K562 (cell line): Measurements from ENCODE around the gene PPHLN1.

Source experiments
- BHLHE40 ChIP-seq: IDR thresholded peaks from 2 replicates; pipeline ENCODE4 v1.6.1; 2011; ENCODE audit warnings: low read length, improper control_type of control experiment
- CHD2 ChIP-seq: IDR thresholded peaks from 2 replicates; pipeline ENCODE4 v1.6.1; 2011; ENCODE audit warnings: low read depth, low read length
- NFE2 ChIP-seq: IDR thresholded peaks from 2 replicates; pipeline ENCODE4 v1.6.1; 2014; ENCODE audit warnings: antibody characterized with exemption, low read depth
- SIN3A ChIP-seq, 2 experiments: fragments of 150-350 bp in 1 of 2; IDR thresholded peaks; 2 replicates each; pipeline ENCODE4 v1.6.1; 2011 to 2016; ENCODE audit warnings: borderline replicate concordance in 2 of 2, low read depth in 2 of 2, low read length in 2 of 2, mild to moderate bottlenecking in 2 of 2, moderate library complexity in 2 of 2; ENCODE audit not compliant: control insufficient read depth in 1 of 2
- SMC3 ChIP-seq: conservative IDR thresholded peaks from 2 replicates; pipeline ENCODE4 v1.6.1; 2011; ENCODE audit warnings: low read depth, low read length, improper control_type of control experiment; ENCODE audit not compliant: insufficient read depth
- ZNF239 ChIP-seq: fragments of 250-450 bp; sonication (Bioruptor Pico); IDR thresholded peaks from 2 replicates; pipeline ENCODE4 v1.4.0; 2020; ENCODE audit warnings: mild to moderate bottlenecking
- ZNF668 ChIP-seq: fragments of 250-450 bp; sonication (Bioruptor Pico); IDR thresholded peaks from 2 replicates; pipeline ENCODE4 v1.8.0; 2022; ENCODE audit warnings: mild to moderate bottlenecking, inconsistent platforms
- ZNF766 ChIP-seq: fragments of 200-800 bp; sonication (Bioruptor generic); conservative IDR thresholded peaks from 2 replicates; pipeline ENCODE4 v1.6.1; 2016; ENCODE audit warnings: missing genetic modification characterization, missing compliant biosample characterization
- ZNF79 ChIP-seq: fragments of 250-450 bp; sonication (Bioruptor Pico); IDR thresholded peaks from 2 replicates; pipeline ENCODE4 v1.4.0; 2020; ENCODE audit warnings: low read depth, mild to moderate bottlenecking, moderate library complexity
- TF ChIP-seq, protein P1 (sequence below), 2 experiments: fragments of 450-650 bp in 1 of 2; sonication (generic) in 1 of 2; formaldehyde crosslinking in 1 of 2; IDR thresholded peaks; 2 replicates each; pipeline versions ENCODE4 v1.7.1 to v1.9.0; 2016 to 2022; ENCODE audit warnings: inconsistent platforms in 1 of 2, mild to moderate bottlenecking in 1 of 2, missing genetic modification reagents in 1 of 2
- TF ChIP-seq, protein P2 (sequence below), 3 experiments: IDR thresholded peaks in 2 of 3; conservative IDR thresholded peaks in 1 of 3; 2 replicates each; pipeline ENCODE4 v1.5.1; 2011 to 2012; ENCODE audit warnings: low read length in 3 of 3, mild to moderate bottlenecking in 3 of 3, control low read depth in 2 of 3, improper control_type of control experiment in 1 of 3, inconsistent platforms in 1 of 3, low read depth in 1 of 3, mixed read lengths in 1 of 3, moderate library complexity in 1 of 3; ENCODE audit not compliant: insufficient read depth in 2 of 3
- TF ChIP-seq, protein P3 (sequence below): fragments of 450-650 bp; IDR thresholded peaks from 2 replicates; pipeline ENCODE4 v1.7.0; 2016; ENCODE audit warnings: borderline replicate concordance

DNA sequence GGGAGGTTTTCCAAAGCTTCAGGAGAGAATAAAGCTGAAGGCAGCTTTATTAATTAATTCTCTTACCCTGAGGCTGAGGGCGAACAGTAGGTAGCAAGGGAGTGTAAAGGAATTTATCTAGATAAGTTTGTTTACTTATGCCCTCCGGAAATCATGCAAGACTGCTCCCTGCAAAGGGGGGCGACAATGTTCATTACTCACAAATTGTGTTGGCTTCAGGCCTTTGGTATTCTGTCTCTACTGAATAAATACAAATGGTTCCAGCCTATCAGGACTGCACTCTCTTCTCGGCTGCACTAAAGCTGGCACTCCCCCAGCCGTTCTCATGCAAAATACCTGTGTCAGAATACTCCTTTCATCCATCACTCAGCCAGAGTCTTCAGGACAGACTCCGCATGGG lies 120.8 kb downstream of the PPHLN1 start:
- TF ChIP-seq ZNF79 (CRISPR knock-in tag) (no peak), SMC3 (no peak), NFE2 (no peak), ZNF766 (no peak), ZNF239 (no peak), BHLHE40 (no peak), CHD2 (no peak), SIN3A (IDR thresholded peaks at IDR 0.05; ENCODE audit: borderline replicate concordance in 2 of 2, control insufficient read depth in 1 of 2, low read depth in 2 of 2, low read length in 2 of 2) (no peak), ZNF668 (no peak)
- TF ChIP-seq, protein P1, sequence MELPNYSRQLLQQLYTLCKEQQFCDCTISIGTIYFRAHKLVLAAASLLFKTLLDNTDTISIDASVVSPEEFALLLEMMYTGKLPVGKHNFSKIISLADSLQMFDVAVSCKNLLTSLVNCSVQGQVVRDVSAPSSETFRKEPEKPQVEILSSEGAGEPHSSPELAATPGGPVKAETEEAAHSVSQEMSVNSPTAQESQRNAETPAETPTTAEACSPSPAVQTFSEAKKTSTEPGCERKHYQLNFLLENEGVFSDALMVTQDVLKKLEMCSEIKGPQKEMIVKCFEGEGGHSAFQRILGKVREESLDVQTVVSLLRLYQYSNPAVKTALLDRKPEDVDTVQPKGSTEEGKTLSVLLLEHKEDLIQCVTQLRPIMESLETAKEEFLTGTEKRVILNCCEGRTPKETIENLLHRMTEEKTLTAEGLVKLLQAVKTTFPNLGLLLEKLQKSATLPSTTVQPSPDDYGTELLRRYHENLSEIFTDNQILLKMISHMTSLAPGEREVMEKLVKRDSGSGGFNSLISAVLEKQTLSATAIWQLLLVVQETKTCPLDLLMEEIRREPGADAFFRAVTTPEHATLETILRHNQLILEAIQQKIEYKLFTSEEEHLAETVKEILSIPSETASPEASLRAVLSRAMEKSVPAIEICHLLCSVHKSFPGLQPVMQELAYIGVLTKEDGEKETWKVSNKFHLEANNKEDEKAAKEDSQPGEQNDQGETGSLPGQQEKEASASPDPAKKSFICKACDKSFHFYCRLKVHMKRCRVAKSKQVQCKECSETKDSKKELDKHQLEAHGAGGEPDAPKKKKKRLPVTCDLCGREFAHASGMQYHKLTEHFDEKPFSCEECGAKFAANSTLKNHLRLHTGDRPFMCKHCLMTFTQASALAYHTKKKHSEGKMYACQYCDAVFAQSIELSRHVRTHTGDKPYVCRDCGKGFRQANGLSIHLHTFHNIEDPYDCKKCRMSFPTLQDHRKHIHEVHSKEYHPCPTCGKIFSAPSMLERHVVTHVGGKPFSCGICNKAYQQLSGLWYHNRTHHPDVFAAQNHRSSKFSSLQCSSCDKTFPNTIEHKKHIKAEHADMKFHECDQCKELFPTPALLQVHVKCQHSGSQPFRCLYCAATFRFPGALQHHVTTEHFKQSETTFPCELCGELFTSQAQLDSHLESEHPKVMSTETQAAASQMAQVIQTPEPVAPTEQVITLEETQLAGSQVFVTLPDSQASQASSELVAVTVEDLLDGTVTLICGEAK (IDR thresholded peaks at IDR 0.05), result no peak
- TF ChIP-seq, protein P1 (CRISPR knock-in tag; IDR thresholded peaks at IDR 0.05), result no peak
- TF ChIP-seq, protein P2, sequence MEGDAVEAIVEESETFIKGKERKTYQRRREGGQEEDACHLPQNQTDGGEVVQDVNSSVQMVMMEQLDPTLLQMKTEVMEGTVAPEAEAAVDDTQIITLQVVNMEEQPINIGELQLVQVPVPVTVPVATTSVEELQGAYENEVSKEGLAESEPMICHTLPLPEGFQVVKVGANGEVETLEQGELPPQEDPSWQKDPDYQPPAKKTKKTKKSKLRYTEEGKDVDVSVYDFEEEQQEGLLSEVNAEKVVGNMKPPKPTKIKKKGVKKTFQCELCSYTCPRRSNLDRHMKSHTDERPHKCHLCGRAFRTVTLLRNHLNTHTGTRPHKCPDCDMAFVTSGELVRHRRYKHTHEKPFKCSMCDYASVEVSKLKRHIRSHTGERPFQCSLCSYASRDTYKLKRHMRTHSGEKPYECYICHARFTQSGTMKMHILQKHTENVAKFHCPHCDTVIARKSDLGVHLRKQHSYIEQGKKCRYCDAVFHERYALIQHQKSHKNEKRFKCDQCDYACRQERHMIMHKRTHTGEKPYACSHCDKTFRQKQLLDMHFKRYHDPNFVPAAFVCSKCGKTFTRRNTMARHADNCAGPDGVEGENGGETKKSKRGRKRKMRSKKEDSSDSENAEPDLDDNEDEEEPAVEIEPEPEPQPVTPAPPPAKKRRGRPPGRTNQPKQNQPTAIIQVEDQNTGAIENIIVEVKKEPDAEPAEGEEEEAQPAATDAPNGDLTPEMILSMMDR (IDR thresholded peaks at IDR 0.05 in 2 of 3, conservative IDR thresholded peaks at IDR 0.05 in 1 of 3; ENCODE audit: insufficient read depth in 2 of 3, low read depth in 1 of 3, low read length in 3 of 3), result no peak
- TF ChIP-seq, protein P3, sequence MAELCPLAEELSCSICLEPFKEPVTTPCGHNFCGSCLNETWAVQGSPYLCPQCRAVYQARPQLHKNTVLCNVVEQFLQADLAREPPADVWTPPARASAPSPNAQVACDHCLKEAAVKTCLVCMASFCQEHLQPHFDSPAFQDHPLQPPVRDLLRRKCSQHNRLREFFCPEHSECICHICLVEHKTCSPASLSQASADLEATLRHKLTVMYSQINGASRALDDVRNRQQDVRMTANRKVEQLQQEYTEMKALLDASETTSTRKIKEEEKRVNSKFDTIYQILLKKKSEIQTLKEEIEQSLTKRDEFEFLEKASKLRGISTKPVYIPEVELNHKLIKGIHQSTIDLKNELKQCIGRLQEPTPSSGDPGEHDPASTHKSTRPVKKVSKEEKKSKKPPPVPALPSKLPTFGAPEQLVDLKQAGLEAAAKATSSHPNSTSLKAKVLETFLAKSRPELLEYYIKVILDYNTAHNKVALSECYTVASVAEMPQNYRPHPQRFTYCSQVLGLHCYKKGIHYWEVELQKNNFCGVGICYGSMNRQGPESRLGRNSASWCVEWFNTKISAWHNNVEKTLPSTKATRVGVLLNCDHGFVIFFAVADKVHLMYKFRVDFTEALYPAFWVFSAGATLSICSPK, result no peak
